Endometrial microvascular endothelial cells (primary cell): ENCODE measurements around the gene MAPKAPK2. TPM values are rescaled to one million over a fixed set of nuclear protein-coding genes. Genes with fewer than 3 reads are reported as not detected.
"Not testable (repeated sequence)": the region's sequence is repeated elsewhere in the genome, so short reads cannot be mapped to it uniquely, and the experiment has no call there.

Experiments
- in situ Hi-C: cut with HindIII; loops from 2 replicates; pipeline ENCODE4 v1.10.0; 2017; ENCODE audit warnings: low sequenced_read_pairs, low pct_unique_long_range_greater_than_20kb; ENCODE audit errors: inconsistent ontology term
- total RNA-seq: library from RNA; depleted of rRNA; stranded (reverse); fragments of >200 nt; gene quantifications from one replicate; pipeline ENCODE4 v1.2.3, GENCODE V29; 2015; ENCODE audit errors: inconsistent ontology term

MAPKAPK2 gene
- total RNA-seq, 1 donor from 2014 or later, result 52.9 TPM

- in situ Hi-C loops, result no loop called here
Observed at GRCh38 chr1:206757524-206758266, 73.0 kb downstream of the MAPKAPK2 start.

- in situ Hi-C loops, result no loop called here
Observed at GRCh38 chr1:206760590-206760989, 75.9 kb downstream of the MAPKAPK2 start.

- in situ Hi-C loops, result no loop called here
Observed at GRCh38 chr1:206761159-206761768, 76.6 kb downstream of the MAPKAPK2 start.

GRCh38 chr1:206762741-206763364 is 78.1 kb downstream of the MAPKAPK2 start:
- in situ Hi-C loops, result not testable (repeated sequence)

GRCh38 chr1:206765771-206766170 is 81.1 kb downstream of the MAPKAPK2 start:
- in situ Hi-C loops, result not testable (repeated sequence)

- in situ Hi-C loops, result no loop called here
Observed at GRCh38 chr1:206766251-206766856, 81.6 kb downstream of the MAPKAPK2 start.

- in situ Hi-C loops, result no loop called here
Observed at GRCh38 chr1:206768472-206769303, 84.0 kb downstream of the MAPKAPK2 start.

- in situ Hi-C loops, result no loop called here
Observed at GRCh38 chr1:206769304-206769731, 84.6 kb downstream of the MAPKAPK2 start.

GRCh38 chr1:206770531-206771337 is 86.0 kb downstream of the MAPKAPK2 start, which contains the start of gene IL19:
TSS of gene IL19 (plus strand) at chr1:206770773. CDS start at chr1:206836663, 65,890 bp downstream.
- in situ Hi-C loops, result no loop called here

GRCh38 chr1:206771338-206771692 is 86.6 kb downstream of the MAPKAPK2 start:
- in situ Hi-C loops, result no loop called here

- in situ Hi-C loops, result no loop called here
Observed at GRCh38 chr1:206772243-206772937, 87.7 kb downstream of the MAPKAPK2 start, which contains the start of gene IL10. TSS of gene IL10 (minus strand) at chr1:206772494. CDS start at chr1:206772435, 59 bp downstream.

GRCh38 chr1:206774093-206774492 is 89.4 kb downstream of the MAPKAPK2 start:
- in situ Hi-C loops, result no loop called here

- in situ Hi-C loops, result no loop called here
Observed at GRCh38 chr1:206776229-206776628, 91.5 kb downstream of the MAPKAPK2 start.

GRCh38 chr1:206778031-206778430 is 93.3 kb downstream of the MAPKAPK2 start:
- in situ Hi-C loops, result no loop called here

- in situ Hi-C loops, result not testable (repeated sequence)
Observed at GRCh38 chr1:206778911-206779310, 94.2 kb downstream of the MAPKAPK2 start.

GRCh38 chr1:206779638-206780037 is 94.9 kb downstream of the MAPKAPK2 start:
- in situ Hi-C loops, result no loop called here

GRCh38 chr1:206782448-206782847 is 97.7 kb downstream of the MAPKAPK2 start:
- in situ Hi-C loops, result no loop called here
